HepG2 (cell line): ENCODE measurements around the gene ACE. TPM values are rescaled to one million over a fixed set of nuclear protein-coding genes. Genes with fewer than 3 reads are reported as not detected.
A peak's percentile ranks its signal among the peaks of the same experiment; 100 is the strongest.

ENCODE experiments used
- ATAC-seq: fragments of 200-7000 bp; cut with Tn5 transposase; 3 replicates; pipeline ENCODE4 v1.9.1; 2020; ENCODE audit warnings: mild to moderate bottlenecking, moderate library complexity
- BruUV-seq: library from RNA; stranded (reverse); fragments of 400-500 nt; replicated peaks from 2 replicates; lab custom pipeline; 2021; lab: Mats Ljungman, UMichigan
- CTCF ChIA-PET: fragments of 300-600 bp; formaldehyde crosslinking; extraction: SDS; loops from one replicate; lab custom pipeline; 2021; ENCODE audit warnings: low total read pairs, inconsistent platforms, low intra/inter-chr PET ratio; lab: Yijun Ruan, JAX
- POLR2A ChIA-PET: fragments of 350-600 bp; sonication (Branson Sonifier 250); formaldehyde crosslinking; loops from one replicate; lab custom pipeline; 2020; ENCODE audit warnings: antibody characterized with exemption, inconsistent platforms; lab: Yijun Ruan, JAX
- DNase-seq: peaks from one replicate; pipeline ENCODE4 v3.0.0-alpha.2; 2015; ENCODE audit warnings: low spot score
- FAIRE-seq: peaks from 3 replicates; lab custom pipeline; 2011; peaks lifted over from hg19 to GRCh38; lab: Jason Lieb, UNC
- H2AFZ ChIP-seq: one replicate; pipeline ENCODE4 v1.6.1; 2011; ENCODE audit warnings: low read length, inconsistent platforms
- H3K27ac ChIP-seq: fragments of 300-600 bp; 3 replicates; pipeline ENCODE4 v1.8.0; 2011; ENCODE audit warnings: mixed run types, mild to moderate bottlenecking, mixed read lengths, low read length, inconsistent platforms; ENCODE audit not compliant: insufficient read depth; ENCODE audit errors: extremely low read length
- H3K27me3 ChIP-seq, 2 experiments: fragments of 200-600 bp in 1 of 2; 2 replicates in 1 of 2; 3 replicates in 1 of 2; pipeline versions ENCODE4 v1.6.0 to v1.8.0; 2011; ENCODE audit warnings: low read length in 2 of 2, mild to moderate bottlenecking in 2 of 2, moderate library complexity in 2 of 2, inconsistent platforms in 1 of 2; ENCODE audit not compliant: insufficient read depth in 2 of 2, control insufficient read depth in 1 of 2
- H3K36me3 ChIP-seq, 2 experiments: fragments of 200-600 bp in 1 of 2; replicated peaks in 1 of 2; 2 replicates in 1 of 2; 3 replicates in 1 of 2; pipeline versions ENCODE4 v1.5.1 to v1.8.0; 2011; ENCODE audit warnings: low read length in 2 of 2, inconsistent platforms in 1 of 2; ENCODE audit not compliant: insufficient read depth in 2 of 2, control insufficient read depth in 1 of 2
- H3K4me1 ChIP-seq: 2 replicates; pipeline ENCODE4 v1.5.1; 2012; ENCODE audit warnings: low read length, inconsistent platforms; ENCODE audit not compliant: insufficient read depth
- H3K4me2 ChIP-seq: 2 replicates; pipeline ENCODE4 v1.6.0; 2011; ENCODE audit warnings: low read depth, low read length, inconsistent platforms
- H3K4me3 ChIP-seq, 3 experiments: fragments of 200-600 bp in 1 of 3; sonication (generic), shearing (Covaris generic) in 1 of 3; replicated peaks in 1 of 3; 2 replicates each; pipeline ENCODE4 v1.5.1; 2011 to 2016; ENCODE audit warnings: low read length in 3 of 3, inconsistent platforms in 2 of 3, low read depth in 2 of 3, mild to moderate bottlenecking in 2 of 3, control low read depth in 1 of 3, mixed read lengths in 1 of 3; ENCODE audit not compliant: insufficient read depth in 1 of 3
- H3K79me2 ChIP-seq: one replicate; pipeline ENCODE4 v1.6.1; 2011; ENCODE audit warnings: low read length, inconsistent platforms; ENCODE audit not compliant: insufficient read depth
- H3K9ac ChIP-seq: 2 replicates; pipeline ENCODE4 v1.6.0; 2011; ENCODE audit warnings: mild to moderate bottlenecking, low read depth, low read length, inconsistent platforms; ENCODE audit not compliant: insufficient read depth
- H3K9me3 ChIP-seq: 2 replicates; pipeline ENCODE4 v1.5.1; 2012; ENCODE audit warnings: mild to moderate bottlenecking, low read length
- H4K20me1 ChIP-seq: 2 replicates; pipeline ENCODE4 v1.6.0; 2011; ENCODE audit warnings: inconsistent platforms, mild to moderate bottlenecking, low read length, moderate library complexity; ENCODE audit not compliant: insufficient read depth
- MEIS1 ChIP-seq: sonication (generic); formaldehyde crosslinking; IDR thresholded peaks from 2 replicates; pipeline ENCODE4 v1.9.0; 2021; ENCODE audit warnings: mild to moderate bottlenecking, missing genetic modification reagents, moderate library complexity, borderline replicate concordance
- SRSF1 ChIP-seq: fragments of 200-400 bp; formaldehyde crosslinking; optimal IDR thresholded peaks from 2 replicates; pipeline ENCODE3; 2017; ENCODE audit warnings: mild to moderate bottlenecking, low read depth, low read length, moderate library complexity
- TCF12 ChIP-seq, 2 experiments: fragments of 450-650 bp in 1 of 2; sonication (generic) in 1 of 2; formaldehyde crosslinking in 1 of 2; IDR thresholded peaks; 2 replicates each; pipeline versions ENCODE4 v1.6.1 to v1.8.0; 2017 to 2022; ENCODE audit warnings: antibody characterized with exemption in 1 of 2, mild to moderate bottlenecking in 1 of 2, missing genetic modification reagents in 1 of 2, moderate library complexity in 1 of 2
- TEF ChIP-seq: sonication (generic); formaldehyde crosslinking; IDR thresholded peaks from 2 replicates; pipeline ENCODE4 v1.5.0; 2020; ENCODE audit warnings: missing genetic modification reagents
- ZNF562 ChIP-seq: sonication (generic); formaldehyde crosslinking; IDR thresholded peaks from 2 replicates; pipeline ENCODE4 v1.8.0; 2022; ENCODE audit warnings: missing genetic modification reagents, borderline replicate concordance
- ZNF737 ChIP-seq: sonication (generic); formaldehyde crosslinking; IDR thresholded peaks from 2 replicates; pipeline ENCODE4 v1.5.0; 2020; ENCODE audit warnings: missing genetic modification reagents, mild to moderate bottlenecking, borderline replicate concordance
- ZNF770 ChIP-seq: sonication (generic); formaldehyde crosslinking; IDR thresholded peaks from 2 replicates; pipeline ENCODE4 v1.5.0; 2020; ENCODE audit warnings: mild to moderate bottlenecking, missing genetic modification reagents
- ZSCAN9 ChIP-seq: IDR thresholded peaks from 2 replicates; pipeline ENCODE4 v1.6.1; 2016; ENCODE audit warnings: borderline replicate concordance
- WGBS: methylation state at CpG from one replicate; pipeline ENCODE4 v1.1.6; 2017; ENCODE audit warnings: low lambda C conversion rate; 5-methylcytosine and 5-hydroxymethylcytosine counted together
- in situ Hi-C: cut with HindIII; loops from 2 replicates; pipeline ENCODE4 v1.10.0; 2017; ENCODE audit warnings: low pct_unique_long_range_greater_than_20kb; ENCODE audit not compliant: extremely low pct_ligation_motif_present
- intact Hi-C: fragments of 100-400 bp; cut with micrococcal nuclease; formaldehyde crosslinking; loops from one replicate; pipeline ENCODE4 v1.10.0; 2022; ENCODE audit not compliant: unreplicated experiment
- polyA plus RNA-seq, 8 experiments: library from polyadenylated mRNA; depleted of rRNA in 3 of 8; stranded (reverse) in 7 of 8; unstranded in 1 of 8; fragments of >200 nt; fragmentation: Illumina TruSeq in 4 of 8; extraction: Trizol in 4 of 8; gene quantifications; 2 replicates each; pipeline versions ENCODE4 v1.2.1 to v1.2.3, GENCODE V29; 2011 to 2016; ENCODE audit warnings: low read depth in 4 of 8, missing spikeins in 1 of 8, mixed read lengths in 1 of 8; ENCODE audit not compliant: insufficient read depth in 1 of 8
- total RNA-seq, 5 experiments: library from RNA; depleted of rRNA; stranded (reverse); fragments of >200 nt; fragmentation: Illumina TruSeq; extraction: Trizol; gene quantifications; 2 replicates each; pipeline ENCODE4 v1.2.3, GENCODE V29; 2016; ENCODE audit warnings: low read depth in 1 of 5

The ACE gene
- total and polyA plus RNA-seq, 2 of the 13 experiments (the other 11 are each of a cell fraction or from before 2014, with no cell fraction given) = 0.08 to 0.13 TPM

GRCh38 chr17:63511331-63511730 is 34.5 kb downstream of the ACE start:
- no peaks in the 10 kb centered on the region for H3K36me3 ChIP-seq
- intact Hi-C loops = no loop called here
- no peak for DNase-seq
- no peaks in the 10 kb centered on the region for H4K20me1 ChIP-seq
- CTCF ChIA-PET = no interaction called here
- H3K27ac ChIP-seq = no peak overlapping the region
- no peak overlapping the region for H2AFZ ChIP-seq
- H3K79me2 ChIP-seq = no peaks in the 10 kb centered on the region
- WGBS = 33% methylated on average over 8 of the region's 8 CpGs
- H3K4me3 ChIP-seq = no peak overlapping the region
- in situ Hi-C loops = no loop called here
- no peak overlapping the region for H3K9ac ChIP-seq
- H3K4me2 ChIP-seq = no peak overlapping the region
- peaks cover 33% of the 10 kb centered on the region for H3K4me1 ChIP-seq
- POLR2A ChIA-PET = no interaction called here
- H3K27me3 ChIP-seq = peaks cover 14 to 77% of the 10 kb centered on the region in 2 experiments; a peak in 4 of 5 replicates
- H3K9me3 ChIP-seq = no peaks in the 10 kb centered on the region
- TF ChIP-seq TEF (CRISPR knock-in tag) = no peak
- no peak for TF ChIP-seq ZSCAN9
- no peak for TF ChIP-seq SRSF1
- TF ChIP-seq TCF12 (IDR thresholded peaks at IDR 0.05) = no peak
- no peak for TF ChIP-seq TCF12 (CRISPR knock-in tag; IDR thresholded peaks at IDR 0.05)
- TF ChIP-seq ZNF770 (CRISPR knock-in tag) = peak; percentile 90
- TF ChIP-seq ZNF737 (CRISPR knock-in tag) = 0 out of 2 replicates have a peak, but pooled peaks have one; percentile 35
- no peak for TF ChIP-seq ZNF562 (CRISPR knock-in tag)
- TF ChIP-seq MEIS1 (CRISPR knock-in tag) = no peak
- TF ChIP-seq, all 625 proteins: peak for 2
- ATAC-seq (no peak), FAIRE-seq (no peak)
- BruUV-seq = no TSS peak
